Measurements from ENCODE around the gene ENSA.
"Not testable (repeated sequence)": the region's sequence is repeated elsewhere in the genome, so short reads cannot be mapped to it uniquely, and the experiment has no call there.

The ENSA gene

DNA sequence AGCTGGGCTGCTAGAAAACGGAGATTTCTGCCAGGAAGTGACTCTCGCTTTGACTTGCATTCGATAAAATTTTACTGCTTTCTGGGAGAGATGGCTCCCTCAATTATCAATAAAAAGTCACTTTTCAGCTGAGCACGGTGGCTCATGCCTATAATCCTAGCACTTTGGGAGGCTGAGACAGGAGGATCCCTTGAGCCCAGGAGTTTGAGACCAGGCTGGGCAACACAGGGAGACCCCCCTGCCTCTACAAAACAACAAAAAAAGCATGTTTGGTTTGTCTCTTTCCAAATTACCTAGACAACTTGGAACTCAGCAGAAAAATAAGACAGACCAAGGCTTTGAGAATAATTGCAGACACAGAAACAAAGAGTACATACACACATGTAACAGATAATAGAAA, 12.9 kb upstream of the ENSA start:
- peaks cover 24% of the 10 kb centered on the region for H3K4me1 ChIP-seq (ENCODE audit: insufficient read depth, low read length)
- peak overlapping the region; percentile 76; the same call in 1 of the 2 replicates for H3K9ac ChIP-seq (ENCODE audit: low read depth, low read length)
- no peaks in the 10 kb centered on the region for H3K27me3 ChIP-seq (ENCODE audit: insufficient read depth, low read length)
- H3K4me3 ChIP-seq (ENCODE audit: low read length), result no peak overlapping the region
- 62% methylated on average over 4 of the region's 4 CpGs for WGBS
- peak overlapping the region; percentile 89 for H3K27ac ChIP-seq (ENCODE audit: low read depth, low read length)
- peaks cover 21% of the 10 kb centered on the region for H3K36me3 ChIP-seq (ENCODE audit: insufficient read depth, low read length)
- no peaks in the 10 kb centered on the region for H3K9me3 ChIP-seq (ENCODE audit: insufficient read depth, low read depth, low read length)

DNA sequence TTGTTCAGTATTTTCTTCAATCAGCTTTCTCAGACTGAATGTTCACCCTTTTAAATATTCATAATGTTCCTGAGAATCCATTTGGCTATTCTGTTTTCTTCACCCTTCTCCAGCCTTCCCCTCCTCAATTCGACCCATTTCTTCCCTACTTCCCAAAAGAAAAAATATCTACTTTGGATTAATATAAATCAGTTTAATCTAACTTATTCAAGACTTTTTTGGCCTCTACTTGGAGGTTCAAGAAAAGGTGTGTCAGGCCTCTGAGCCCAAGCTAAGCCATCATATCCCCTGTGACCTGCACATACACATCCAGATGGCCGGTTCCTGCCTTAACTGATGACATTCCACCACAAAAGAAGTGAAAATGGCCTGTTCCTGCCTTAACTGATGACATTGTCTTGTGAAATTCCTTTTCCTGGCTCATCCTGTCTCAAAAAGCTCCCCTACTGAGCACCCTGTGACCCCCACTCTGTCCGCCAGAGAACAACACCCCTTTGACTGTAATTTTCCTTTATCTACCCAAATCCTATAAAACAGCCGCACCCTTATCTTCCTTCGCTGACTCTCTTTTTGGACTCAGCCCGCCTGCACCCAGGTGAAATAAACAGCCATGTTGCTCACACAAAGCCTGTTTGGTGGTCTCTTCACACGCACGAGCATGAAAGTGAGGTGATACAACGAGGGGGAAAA, 11.9 kb upstream of the ENSA start:
- H3K36me3 ChIP-seq (ENCODE audit: insufficient read depth, low read length), result peaks cover 14% of the 10 kb centered on the region; the same call in 1 of the 2 replicates
- peak overlapping the region; percentile 76 for H3K9ac ChIP-seq (ENCODE audit: low read depth, low read length)
- H3K4me3 ChIP-seq (ENCODE audit: low read length); H3K9me3 ChIP-seq (ENCODE audit: insufficient read depth, low read depth, low read length); H3K27me3 ChIP-seq (ENCODE audit: insufficient read depth, low read length): not testable (repeated sequence)
- WGBS, result 19% methylated on average over 6 of the region's 9 CpGs
- peak overlapping the region; percentile 98 for H3K27ac ChIP-seq (ENCODE audit: low read depth, low read length)
- H3K4me1 ChIP-seq (ENCODE audit: insufficient read depth, low read length), result peaks cover 19% of the 10 kb centered on the region

DNA sequence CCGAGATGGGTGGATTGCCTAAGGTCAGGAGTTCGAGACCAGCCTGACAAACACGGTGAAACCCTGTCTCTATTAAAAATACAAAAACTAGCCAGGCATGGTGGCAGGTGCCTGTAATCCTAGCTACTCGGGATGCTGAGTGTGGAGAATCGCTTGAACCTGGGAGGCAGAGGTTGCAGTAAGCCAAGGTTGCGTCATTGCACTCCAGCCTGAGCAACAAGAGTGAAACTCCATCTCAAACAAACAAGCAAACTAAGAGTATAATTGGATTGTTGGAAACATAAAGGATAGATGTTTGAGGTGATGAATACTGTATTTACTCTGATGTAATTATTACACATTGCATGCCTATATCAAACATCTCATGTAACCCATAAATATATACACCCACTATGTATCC, 9.0 kb upstream of the ENSA start:
- 98% methylated on average over 5 of the region's 6 CpGs for WGBS

DNA sequence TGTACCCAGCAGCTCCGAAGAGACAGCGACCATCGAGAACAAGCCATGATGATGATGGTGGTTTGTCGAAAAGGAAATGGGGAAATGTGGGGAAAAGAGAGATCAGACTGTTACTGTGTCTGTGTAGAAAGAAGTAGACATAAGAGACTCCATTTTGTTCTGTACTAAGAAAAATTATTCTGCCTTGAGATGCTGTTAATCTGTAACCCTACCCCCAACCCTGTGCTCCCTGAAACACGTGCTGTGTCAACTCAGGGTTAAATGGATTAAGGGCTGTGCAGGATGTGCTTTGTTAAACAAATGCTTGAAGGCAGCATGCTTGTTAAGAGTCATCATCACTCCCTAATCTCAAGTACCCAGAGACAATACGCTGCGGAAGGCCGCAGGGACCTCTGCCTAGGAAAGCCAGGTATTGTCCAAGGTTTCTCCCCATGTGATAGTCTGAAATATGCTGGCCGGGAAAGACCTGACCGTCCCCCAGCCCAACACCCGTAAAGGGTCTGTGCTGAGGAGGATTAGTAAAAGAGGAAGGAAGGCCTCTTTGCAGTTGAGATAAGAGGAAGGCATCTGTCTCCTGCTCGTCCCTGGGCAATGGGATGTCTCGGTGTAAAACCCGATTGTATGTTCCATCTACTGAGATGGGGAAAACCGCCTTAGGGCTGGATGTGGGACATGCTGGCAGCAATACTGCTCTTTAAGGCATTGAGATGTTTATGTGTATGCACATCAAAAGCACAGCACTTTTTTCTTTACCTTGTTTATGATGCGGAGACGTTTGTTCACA, 5.6 kb upstream of the ENSA start:
- Histone ChIP-seq H3K9ac (ENCODE audit: low read depth, low read length) (peak overlapping the region; percentile 77), H3K27ac (ENCODE audit: low read depth, low read length) (peak overlapping the region; percentile 80), H3K4me1 (ENCODE audit: insufficient read depth, low read length) (peaks cover 33% of the 10 kb centered on the region), H3K4me3 (ENCODE audit: low read length) (0 out of 2 replicates have a peak overlapping the region, but pooled peaks have one; percentile 5)
- H3K9me3 ChIP-seq (ENCODE audit: insufficient read depth, low read depth, low read length); H3K27me3 ChIP-seq (ENCODE audit: insufficient read depth, low read length); H3K36me3 ChIP-seq (ENCODE audit: insufficient read depth, low read length): not testable (repeated sequence)
- WGBS, result 17% methylated on average over 14 of the region's 17 CpGs

More for the DNA sequence above, 9.0 kb upstream of the ENSA start:
- H3K4me3 ChIP-seq (ENCODE audit: low read length); H3K9me3 ChIP-seq (ENCODE audit: insufficient read depth, low read depth, low read length); H3K27me3 ChIP-seq (ENCODE audit: insufficient read depth, low read length); H3K9ac ChIP-seq (ENCODE audit: low read depth, low read length); H3K36me3 ChIP-seq (ENCODE audit: insufficient read depth, low read length); H3K27ac ChIP-seq (ENCODE audit: low read depth, low read length): not testable (repeated sequence)
- peaks cover 34% of the 10 kb centered on the region for H3K4me1 ChIP-seq (ENCODE audit: insufficient read depth, low read length)

DNA sequence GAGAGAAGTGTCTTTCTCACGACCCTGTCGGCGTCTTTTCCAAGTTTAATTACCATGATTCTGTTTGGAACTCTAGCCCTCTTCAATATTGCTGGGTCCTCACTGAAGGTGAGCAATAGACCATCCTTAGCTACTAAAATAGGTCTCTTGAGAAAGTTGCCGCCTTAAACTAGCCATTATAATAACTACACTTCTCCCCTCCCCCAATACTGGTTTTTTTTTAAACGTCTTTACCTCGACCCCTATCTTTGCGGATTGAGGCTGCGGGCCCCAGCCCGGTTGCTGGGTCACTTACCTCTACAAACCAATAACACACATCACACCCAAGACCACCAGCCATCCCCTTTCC, 672 bp downstream of the ENSA start:
- Histone ChIP-seq H3K4me1 (ENCODE audit: insufficient read depth, low read length) (peaks cover 22% of the 10 kb centered on the region; the same call in 1 of the 2 replicates), H3K36me3 (ENCODE audit: insufficient read depth, low read length) (peaks cover 42% of the 10 kb centered on the region), H3K9me3 (ENCODE audit: insufficient read depth, low read depth, low read length) (no peaks in the 10 kb centered on the region), H3K4me3 (ENCODE audit: low read length) (peak overlapping the region; percentile 81), H3K9ac (ENCODE audit: low read depth, low read length) (peak overlapping the region; percentile 82), H3K27ac (ENCODE audit: low read depth, low read length) (peak overlapping the region; percentile 81), H3K27me3 (ENCODE audit: insufficient read depth, low read length) (no peaks in the 10 kb centered on the region)
- 0% methylated on average over 9 of the region's 9 CpGs for WGBS

DNA sequence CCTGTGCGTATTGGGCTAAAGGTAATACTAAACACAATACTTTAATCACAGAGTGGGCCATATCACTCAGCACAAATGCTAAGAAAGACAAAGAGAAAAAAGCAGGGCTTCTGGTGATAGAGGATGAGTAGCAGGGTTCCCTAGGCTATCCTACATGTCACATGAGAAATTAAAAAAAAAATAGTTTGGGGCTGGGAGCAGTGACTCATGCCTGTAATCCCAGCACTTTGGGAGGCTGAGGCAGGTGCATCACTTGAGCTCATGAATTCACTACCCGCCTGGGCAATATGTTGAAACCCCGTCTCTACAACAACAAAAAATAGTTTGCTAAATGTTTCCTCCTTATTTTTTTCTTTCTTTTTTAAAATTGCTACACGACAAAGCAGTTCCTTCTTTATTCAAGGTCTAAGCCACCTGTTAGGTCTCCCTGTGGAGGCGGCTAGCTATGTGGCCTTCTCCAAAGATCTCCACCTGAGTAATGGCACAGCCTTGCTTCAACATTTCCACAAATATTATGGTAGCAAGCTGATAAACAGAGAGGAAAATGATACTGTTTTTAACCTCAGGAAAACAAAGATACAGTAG, 1.5 kb downstream of the ENSA start:
- 77% methylated on average over 4 of the region's 5 CpGs for WGBS
- Histone ChIP-seq H3K9me3 (ENCODE audit: insufficient read depth, low read depth, low read length) (no peaks in the 10 kb centered on the region), H3K4me1 (ENCODE audit: insufficient read depth, low read length) (peaks cover 22% of the 10 kb centered on the region; the same call in 1 of the 2 replicates), H3K27ac (ENCODE audit: low read depth, low read length) (peak overlapping the region; percentile 81; the same call in 1 of the 2 replicates), H3K27me3 (ENCODE audit: insufficient read depth, low read length) (no peaks in the 10 kb centered on the region), H3K9ac (ENCODE audit: low read depth, low read length) (peak overlapping the region; percentile 82), H3K36me3 (ENCODE audit: insufficient read depth, low read length) (peaks cover 49% of the 10 kb centered on the region), H3K4me3 (ENCODE audit: low read length) (peak overlapping the region; percentile 81)

DNA sequence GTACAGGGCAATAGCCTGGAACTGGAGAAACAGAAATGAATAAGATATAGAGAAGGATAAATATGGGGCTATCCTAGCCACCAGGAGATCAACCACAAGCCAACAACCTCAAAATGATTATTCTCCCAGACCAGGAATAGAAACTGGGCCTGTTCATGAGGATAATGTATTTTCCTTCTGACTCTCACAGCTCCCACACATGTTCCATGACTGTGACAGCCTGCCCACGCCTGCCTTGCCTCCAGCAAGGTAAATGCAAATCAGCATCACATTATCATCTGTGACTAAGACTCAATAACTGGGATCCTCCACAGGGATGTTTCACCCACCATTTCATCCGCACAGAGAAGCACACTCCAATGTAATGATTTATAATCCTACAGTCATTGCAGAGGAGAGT, 3.3 kb downstream of the ENSA start:
- Histone ChIP-seq H3K27ac (ENCODE audit: low read depth, low read length) (no peak overlapping the region), H3K4me3 (ENCODE audit: low read length) (no peak overlapping the region), H3K27me3 (ENCODE audit: insufficient read depth, low read length) (no peaks in the 10 kb centered on the region), H3K4me1 (ENCODE audit: insufficient read depth, low read length) (peaks cover 12% of the 10 kb centered on the region), H3K36me3 (ENCODE audit: insufficient read depth, low read length) (peaks cover 62% of the 10 kb centered on the region), H3K9me3 (ENCODE audit: insufficient read depth, low read depth, low read length) (no peaks in the 10 kb centered on the region), H3K9ac (ENCODE audit: low read depth, low read length) (no peak overlapping the region)
- whole genome bisulfite sequencing, result 94% methylated on average over 2 of the region's 2 CpGs

DNA sequence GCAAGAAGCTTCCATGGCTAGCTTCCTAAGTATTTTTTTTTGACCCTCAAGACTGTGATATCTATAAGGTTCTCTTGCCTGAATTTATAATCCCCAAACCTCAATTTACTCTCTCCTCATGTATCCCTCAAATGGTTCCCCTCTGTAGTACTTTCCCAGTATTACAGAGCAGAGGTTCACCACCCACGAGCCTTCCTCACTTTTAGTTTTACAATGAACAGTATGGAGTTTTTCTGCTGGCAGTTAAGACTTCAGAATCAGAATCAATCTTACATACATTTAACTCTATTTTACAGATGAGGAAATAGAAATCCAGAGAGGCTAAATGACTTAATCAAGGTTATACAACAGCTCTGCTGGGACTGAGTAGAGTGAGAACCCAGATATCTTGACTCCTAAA, 4.9 kb downstream of the ENSA start:
- WGBS, result 80% methylated on average over 1 of the region's 1 CpG
- not testable (repeated sequence) for H3K27ac ChIP-seq (ENCODE audit: low read depth, low read length); H3K27me3 ChIP-seq (ENCODE audit: insufficient read depth, low read length); H3K9ac ChIP-seq (ENCODE audit: low read depth, low read length); H3K4me1 ChIP-seq (ENCODE audit: insufficient read depth, low read length); H3K9me3 ChIP-seq (ENCODE audit: insufficient read depth, low read depth, low read length); H3K4me3 ChIP-seq (ENCODE audit: low read length)
- peaks cover 78% of the 10 kb centered on the region for H3K36me3 ChIP-seq (ENCODE audit: insufficient read depth, low read length)

DNA sequence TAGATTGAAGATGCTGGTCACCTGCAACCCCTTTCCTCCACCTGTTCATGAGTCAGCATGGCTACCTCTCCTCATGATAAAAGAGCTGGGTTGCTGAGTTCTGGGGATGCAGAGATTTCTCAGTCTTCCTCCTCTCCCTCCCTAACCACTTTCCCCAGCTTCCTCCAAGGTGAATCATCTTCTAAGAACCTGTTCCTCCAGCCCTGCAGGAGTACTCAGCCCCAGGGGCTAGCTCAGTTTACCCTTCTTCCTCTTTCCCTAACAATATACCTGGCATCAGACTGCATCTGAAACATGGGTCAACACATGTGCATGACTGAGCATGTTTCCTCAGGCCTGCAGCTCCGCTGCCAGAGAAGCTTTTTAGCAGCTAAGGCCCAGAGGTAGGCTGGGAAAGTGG, 5.3 kb downstream of the ENSA start:
- peaks cover 82% of the 10 kb centered on the region for H3K36me3 ChIP-seq (ENCODE audit: insufficient read depth, low read length)
- 89% methylated on average over 1 of the region's 1 CpG for WGBS
- not testable (repeated sequence) for H3K4me1 ChIP-seq (ENCODE audit: insufficient read depth, low read length); H3K27me3 ChIP-seq (ENCODE audit: insufficient read depth, low read length); H3K9ac ChIP-seq (ENCODE audit: low read depth, low read length); H3K27ac ChIP-seq (ENCODE audit: low read depth, low read length); H3K4me3 ChIP-seq (ENCODE audit: low read length); H3K9me3 ChIP-seq (ENCODE audit: insufficient read depth, low read depth, low read length)

DNA sequence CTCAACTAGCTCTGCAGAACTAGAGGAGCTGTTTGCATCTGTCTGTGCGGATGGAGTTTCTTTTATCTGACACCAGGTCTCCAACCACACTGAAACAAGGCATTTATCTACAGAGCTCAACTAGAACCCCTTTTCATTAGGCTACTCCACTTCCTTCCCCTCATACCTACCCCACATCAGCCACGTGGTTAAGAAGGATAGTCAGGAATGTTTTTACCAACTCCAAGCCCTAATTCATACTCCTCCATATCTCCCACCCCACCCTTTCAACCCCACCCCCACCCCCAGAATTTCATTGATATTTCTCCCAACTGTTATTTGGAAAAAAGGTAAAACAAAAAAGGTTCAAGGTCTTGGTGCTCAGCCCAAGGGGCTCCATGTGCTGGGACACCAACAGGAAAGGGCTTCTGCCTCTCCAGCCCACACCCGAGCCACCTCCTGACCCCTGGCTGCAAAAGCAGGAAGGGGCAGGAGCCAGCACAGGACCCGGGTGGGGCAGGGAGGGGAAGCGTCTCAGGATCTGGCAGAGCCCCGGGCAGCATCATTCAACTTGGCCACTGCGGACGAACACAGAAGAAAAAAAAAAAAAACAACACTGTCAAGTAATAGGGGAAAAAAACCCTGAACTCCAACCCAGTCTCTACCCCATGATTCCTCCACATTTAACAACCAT, 7.0 kb downstream of the ENSA start:
- WGBS, result 77% methylated on average over 8 of the region's 8 CpGs
- Histone ChIP-seq H3K36me3 (ENCODE audit: insufficient read depth, low read length) (peaks cover 92% of the 10 kb centered on the region), H3K9ac (ENCODE audit: low read depth, low read length) (no peak overlapping the region)

More for the DNA sequence above, 7.0 kb downstream of the ENSA start:
- Histone ChIP-seq H3K4me3 (ENCODE audit: low read length) (no peak overlapping the region), H3K27ac (ENCODE audit: low read depth, low read length) (peak overlapping the region; percentile 10; the same call in 1 of the 2 replicates), H3K4me1 (ENCODE audit: insufficient read depth, low read length) (peaks cover under 1% of the 10 kb centered on the region), H3K9me3 (ENCODE audit: insufficient read depth, low read depth, low read length) (no peaks in the 10 kb centered on the region), H3K27me3 (ENCODE audit: insufficient read depth, low read length) (no peaks in the 10 kb centered on the region)
